GM19397 (cell line): ENCODE data around the gene KCTD19.
"Not testable (repeated sequence)": the region's sequence is repeated elsewhere in the genome, so short reads cannot be mapped to it uniquely, and the experiment has no call there.

Experiments used
- ATAC-seq: cut with Tn5 transposase; IDR thresholded peaks from one replicate; pipeline ENCODE4 v1.9.1; 2021; ENCODE audit warnings: mild to moderate bottlenecking, moderate library complexity; ENCODE audit not compliant: unreplicated experiment

Gene KCTD19

GRCh38 chr16:67326472-67327309 lies at the start of gene KCTD19, which contains the start of gene LRRC36:
Gene KCTD19 (minus strand): TSS chr16:67326741. CDS start chr16:67326707, 34 bp downstream.
Gene LRRC36 (plus strand): TSS chr16:67326815. CDS start chr16:67326863, 48 bp downstream.
- ATAC-seq, result no peak

DNA sequence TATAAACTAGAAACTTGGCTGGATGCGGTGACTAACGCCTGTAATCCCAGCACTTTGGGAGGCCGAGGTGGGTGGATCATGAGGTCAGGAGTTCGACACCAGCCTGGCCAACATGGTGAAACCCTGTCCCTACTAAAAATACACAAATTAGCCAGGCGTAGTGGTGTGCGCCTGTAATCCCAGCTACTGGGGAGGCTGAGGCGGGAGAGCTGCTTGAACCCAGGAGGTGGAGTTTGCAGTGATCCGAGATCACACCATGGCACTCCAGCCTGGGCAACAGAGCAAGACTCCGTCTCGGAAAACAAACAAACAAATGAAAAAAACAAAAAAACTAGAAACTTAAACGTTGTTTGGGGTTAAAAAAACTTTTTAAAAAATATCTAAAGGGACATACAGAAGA lies 49.5 kb upstream of the KCTD19 start:
- not testable (repeated sequence) for ATAC-seq

DNA sequence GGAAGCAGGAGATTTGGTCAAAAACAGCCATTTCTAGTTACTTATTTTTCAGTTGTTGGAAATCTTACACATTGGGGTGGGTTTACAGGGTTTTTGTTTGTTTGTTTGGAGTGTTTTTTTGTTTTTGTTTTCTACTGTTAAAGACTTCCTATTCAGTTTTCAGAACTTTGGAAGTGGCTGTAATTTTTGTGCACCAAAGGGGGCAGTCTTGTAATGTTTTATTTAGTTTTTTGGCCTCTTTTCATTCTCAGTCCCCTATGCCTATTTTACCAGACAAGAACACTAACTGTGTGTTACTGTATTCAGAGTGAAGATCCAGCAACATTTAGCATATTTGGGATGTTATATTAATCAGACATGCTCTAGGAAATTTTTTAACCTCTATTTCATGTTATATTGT lies 46.1 kb upstream of the KCTD19 start:
- no peak for ATAC-seq

DNA sequence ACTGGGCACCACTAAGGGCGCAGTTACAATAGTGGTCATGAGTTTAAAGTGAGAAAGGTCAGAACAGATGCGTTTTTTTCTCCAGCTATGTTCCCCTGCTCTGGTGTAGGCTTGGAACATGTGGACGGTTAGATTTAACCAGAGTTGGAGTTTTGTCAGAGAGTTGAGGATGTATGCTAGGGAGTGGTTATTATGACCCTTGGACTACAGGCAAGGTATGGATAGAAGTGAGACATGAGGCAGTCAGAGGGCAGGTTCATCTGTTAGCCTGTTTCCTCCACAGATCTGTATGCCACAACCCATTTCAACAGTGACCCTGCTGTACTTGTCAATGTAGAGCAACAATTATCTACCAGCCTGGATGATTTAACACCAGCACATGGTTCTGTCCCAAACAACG lies 44.1 kb upstream of the KCTD19 start:
- no peak for ATAC-seq

DNA sequence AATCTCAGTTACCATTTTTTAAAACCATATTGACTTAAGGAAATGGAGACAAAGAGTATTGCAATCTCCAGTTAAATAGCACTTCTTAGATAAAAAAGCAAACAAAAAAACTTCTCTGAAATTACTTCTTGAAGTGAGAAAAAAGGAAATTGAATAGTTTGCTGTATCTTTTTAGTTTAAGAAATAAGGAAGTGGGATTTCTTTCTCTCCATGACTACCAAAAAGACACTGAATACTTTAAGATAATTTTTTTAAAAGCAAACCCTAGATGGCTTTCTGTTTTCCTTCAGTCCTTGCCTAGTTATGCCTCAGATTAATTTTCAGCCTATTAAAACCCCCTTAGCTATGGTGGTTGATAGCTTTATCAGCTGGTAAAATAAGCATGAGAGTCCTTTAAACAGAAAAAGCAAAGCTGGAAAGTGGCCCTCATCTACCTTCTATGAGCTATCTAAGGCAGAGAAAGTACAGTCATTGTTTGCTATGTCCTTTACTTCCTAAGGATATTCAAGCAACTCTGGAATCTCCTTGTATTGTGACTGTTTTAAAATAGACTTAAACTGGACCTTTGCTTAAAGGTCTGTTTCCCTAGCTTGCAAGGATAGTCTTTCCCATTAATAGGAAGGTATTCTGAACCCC lies 38.2 kb upstream of the KCTD19 start:
- no peak for ATAC-seq

DNA sequence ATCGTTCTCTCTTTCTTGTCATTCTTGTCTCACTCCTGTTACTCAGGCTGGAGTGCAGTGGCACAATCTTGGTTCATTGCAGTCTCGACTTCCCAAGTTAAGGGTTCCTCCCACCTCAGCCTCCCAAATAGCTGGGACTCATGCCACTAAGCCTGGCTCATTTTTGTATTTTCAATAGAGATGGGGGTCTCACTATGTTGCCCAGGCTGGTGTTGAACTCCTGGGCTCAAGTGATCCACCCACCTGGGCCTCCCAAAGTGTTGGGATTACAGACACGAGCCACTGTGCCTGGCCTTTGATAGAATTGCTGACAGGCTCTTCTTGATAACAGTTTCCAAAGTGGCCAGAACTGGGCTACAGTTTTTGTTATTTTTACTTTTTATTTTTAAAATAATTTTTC lies 34.5 kb upstream of the KCTD19 start:
- no peak for ATAC-seq

- ATAC-seq, result not testable (repeated sequence)
Measured at GRCh38 chr16:67359540-67360269, 33.2 kb upstream of the KCTD19 start.

GRCh38 chr16:67357561-67357960 lies 31.0 kb upstream of the KCTD19 start:
- no peak for ATAC-seq

DNA sequence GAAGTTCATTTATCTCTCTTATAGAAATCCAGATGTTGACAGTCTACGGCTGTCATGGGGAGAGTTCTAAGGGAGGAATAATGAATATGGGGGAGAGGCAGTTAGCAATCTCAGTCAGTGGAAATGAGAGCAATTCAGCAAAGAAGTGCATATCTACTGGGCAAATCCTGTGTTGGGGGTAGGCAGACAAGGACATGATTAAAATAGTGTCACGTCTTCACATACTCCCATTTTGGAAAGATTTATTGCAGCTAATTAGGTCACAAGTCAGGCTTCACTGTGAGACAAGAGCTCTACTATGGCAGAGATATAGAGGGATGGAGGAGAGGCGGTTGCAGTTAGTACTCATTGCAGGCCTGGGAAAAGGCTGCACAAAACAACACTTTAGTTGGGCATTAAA lies 29.9 kb upstream of the KCTD19 start:
- no peak for ATAC-seq

DNA sequence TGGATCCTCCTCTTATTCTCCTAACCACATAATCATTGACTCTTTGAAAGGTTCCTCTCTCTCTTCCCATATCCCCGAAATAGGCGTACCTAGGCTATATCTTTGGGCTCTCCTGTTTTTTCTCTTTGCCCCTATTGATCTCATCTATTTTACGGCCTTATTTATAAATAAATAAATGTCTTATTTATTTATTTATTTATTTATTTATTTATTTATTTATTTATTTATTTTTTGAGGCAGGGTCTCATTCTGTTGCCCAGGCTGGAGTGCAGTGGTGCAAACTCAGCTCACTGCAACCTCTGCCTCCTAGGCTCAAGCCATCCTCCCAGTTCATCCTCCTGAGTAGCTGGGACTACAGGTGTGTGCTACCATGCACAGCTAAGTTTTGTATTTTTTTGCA lies 25.9 kb upstream of the KCTD19 start:
- ATAC-seq, result not testable (repeated sequence)

DNA sequence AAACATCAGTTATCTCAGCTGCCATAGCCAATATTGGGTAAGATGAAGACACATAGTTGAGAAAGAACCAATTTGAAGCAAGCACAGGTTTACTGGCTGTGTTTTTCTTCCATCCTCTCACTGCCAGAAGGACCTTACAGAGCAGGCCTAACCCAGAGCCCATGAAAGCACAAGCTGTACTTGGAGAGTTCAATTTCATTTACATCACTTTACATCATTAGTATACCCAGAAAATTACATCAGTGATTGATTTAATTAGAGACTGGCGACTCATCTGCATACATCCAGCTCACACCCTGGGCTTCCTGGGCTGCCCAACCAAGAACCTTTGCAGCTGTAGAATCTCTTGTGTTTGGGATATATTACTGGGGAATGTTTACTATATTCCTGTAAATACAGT lies 23.8 kb upstream of the KCTD19 start:
- no peak for ATAC-seq

DNA sequence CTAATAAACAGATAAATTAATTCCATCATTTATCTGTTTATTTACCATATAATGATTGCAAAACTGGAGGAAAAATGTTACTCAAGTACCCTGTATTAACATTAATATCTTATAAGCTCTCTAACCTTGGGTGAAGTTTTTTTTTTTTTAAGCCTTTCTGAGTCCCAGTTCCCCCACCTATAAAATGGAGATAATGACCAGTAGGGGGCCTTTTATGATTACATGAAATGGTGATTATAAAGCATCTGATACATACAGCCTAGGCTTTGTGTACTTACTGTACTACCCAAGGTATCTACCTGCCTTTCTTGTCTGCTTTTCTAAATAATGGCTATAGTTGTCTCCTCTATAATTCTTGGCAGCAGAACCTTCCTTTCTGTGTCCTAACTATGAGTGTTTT lies 22.6 kb upstream of the KCTD19 start:
- ATAC-seq, result no peak

GRCh38 chr16:67346341-67346740 lies 19.8 kb upstream of the KCTD19 start:
- no peak for ATAC-seq

- ATAC-seq, result no peak
Measured at GRCh38 chr16:67345401-67345800, 18.9 kb upstream of the KCTD19 start.

GRCh38 chr16:67342616-67343015 lies 16.1 kb upstream of the KCTD19 start:
- ATAC-seq, result no peak

DNA sequence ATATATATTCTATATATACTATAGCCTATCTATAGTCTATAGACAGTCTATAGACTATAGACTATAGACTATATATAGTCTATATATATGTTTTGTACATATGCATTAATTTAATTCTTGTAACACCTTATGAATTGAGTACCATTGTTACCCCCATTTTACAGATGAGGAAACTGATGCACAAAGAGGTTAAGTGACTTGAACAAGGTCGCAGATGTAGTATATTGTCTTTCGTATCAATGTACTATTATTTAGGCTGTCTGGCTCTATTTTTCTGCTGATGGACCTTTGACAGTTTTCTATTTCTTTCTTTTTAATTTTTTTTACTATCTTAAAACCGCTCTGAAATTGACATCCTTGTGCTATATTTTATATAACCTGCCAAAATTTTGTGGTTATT lies 14.7 kb upstream of the KCTD19 start:
- no peak for ATAC-seq

- ATAC-seq, result no peak
Measured at GRCh38 chr16:67339453-67339852, 12.9 kb upstream of the KCTD19 start.

GRCh38 chr16:67336648-67337047 lies 10.1 kb upstream of the KCTD19 start:
- no peak for ATAC-seq

DNA sequence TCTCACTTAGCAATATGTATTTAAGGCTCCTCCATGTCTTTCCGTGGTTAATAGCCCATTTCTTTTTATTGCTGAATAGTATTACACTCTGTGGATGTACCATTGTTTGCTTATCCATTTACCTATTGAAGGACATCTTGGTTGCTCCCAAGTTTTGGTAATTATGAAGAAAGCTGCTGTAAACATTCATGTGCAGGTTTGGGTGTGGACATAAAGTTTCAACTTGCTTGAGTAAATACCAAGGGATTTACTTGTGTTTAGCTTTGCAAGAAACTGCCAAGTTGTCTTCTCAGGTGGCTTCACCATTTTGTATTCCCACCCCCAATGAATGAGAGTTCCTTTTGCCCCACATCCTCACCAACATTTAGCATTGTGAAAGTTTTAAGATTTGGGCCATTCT lies 9.6 kb upstream of the KCTD19 start:
- no peak for ATAC-seq

GRCh38 chr16:67333315-67333714 lies 6.8 kb upstream of the KCTD19 start:
- no peak for ATAC-seq

DNA sequence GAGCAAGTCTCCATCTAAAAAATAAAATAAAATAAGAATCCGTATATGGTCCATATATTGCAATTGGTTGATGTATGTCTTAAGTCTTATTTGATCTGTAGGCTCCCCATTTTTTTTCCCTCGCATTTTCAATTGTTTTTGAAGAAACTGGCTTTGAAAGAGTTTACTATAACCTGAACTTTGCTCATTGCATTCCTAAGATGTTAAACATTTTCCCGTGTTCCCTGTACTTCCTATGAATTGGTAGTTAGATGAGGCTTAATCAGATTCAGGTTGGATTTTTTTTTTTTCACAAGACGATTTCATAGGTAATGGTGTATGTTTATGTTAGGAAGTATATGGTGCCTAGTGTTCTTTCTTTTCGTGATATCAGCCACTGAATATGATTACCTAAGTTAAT lies 3.4 kb upstream of the KCTD19 start:
- ATAC-seq, result no peak

- no peak for ATAC-seq
Measured at GRCh38 chr16:67327743-67328142, 1.2 kb upstream of the KCTD19 start.
